ENCODE data around the gene BICRAL. TPM values are rescaled to one million over a fixed set of nuclear protein-coding genes. Genes with fewer than 3 reads are reported as not detected.

The BICRAL gene
- total and polyA plus RNA-seq, 9 of the 15 experiments (the other 6 are each of a cell fraction or from before 2014, with no cell fraction given): 1.2 to 11.9 (median 5.6) TPM

- TF ChIP-seq ZKSCAN1 (IDR thresholded peaks at IDR 0.05; ENCODE audit: low read depth, low read length) (no peak), EZH2 (IDR thresholded peaks at IDR 0.05; ENCODE audit: borderline replicate concordance, low read depth, low read length) (no peak), CBX2 (IDR thresholded peaks at IDR 0.05; ENCODE audit: insufficient read depth, low read length, poor library complexity, severe bottlenecking) (no peak), NR3C1 (CRISPR knock-in tag; IDR thresholded peaks at IDR 0.05) (no peak), SMC3 (conservative IDR thresholded peaks at IDR 0.05; ENCODE audit: insufficient read depth, low read depth, low read length) (no peak), MTA3 (IDR thresholded peaks at IDR 0.05; ENCODE audit: borderline replicate concordance) (no peak)
These were observed 47.8 kb downstream of the BICRAL start (continued) for GRCh38 chr6:42829561-42830092.

- POLR2A ChIA-PET: interaction anchor here (0.6 to 1.8 kb wide), 10 partner anchors 8 to 85 kb away, joined by 3 to 6 read pairs (median 4); partner anchors contain the start of gene TBCC
- WGBS (ENCODE audit: insufficient coverage, low coverage, missing lambda C conversion rate): 65% methylated on average over 3 of the region's 3 CpGs
These were observed 49.4 kb downstream of the BICRAL start for GRCh38 chr6:42831237-42831636.

More at GRCh38 chr6:42831237-42831636, 49.4 kb downstream of the BICRAL start:
- intact Hi-C loops (cut with micrococcal nuclease) (no loop called here), in situ Hi-C loops (cut with MboI) (no loop called here)
- H3K9me3 ChIP-seq (replicated peaks; ENCODE audit: control insufficient read depth, insufficient read depth, low read depth, low read length): no peaks in the 10 kb centered on the region
- no peaks in the 10 kb centered on the region for H3K9me1 ChIP-seq (ENCODE audit: control insufficient read depth, insufficient read depth, low read length)
- no TSS peak for BruUV-seq (replicated peaks)
- no peaks in the 10 kb centered on the region for H4K20me1 ChIP-seq (replicated peaks; ENCODE audit: control insufficient read depth, insufficient read depth, low read length)
- H3K27ac ChIP-seq (ENCODE audit: extremely low read depth, low read depth, low read length): no peak overlapping the region
- peaks cover 26% of the 10 kb centered on the region; the same call in 2 of the 3 replicates for H3K36me3 ChIP-seq (ENCODE audit: control insufficient read depth, insufficient read depth, low read length)
- no peaks in the 10 kb centered on the region for H3K79me2 ChIP-seq (ENCODE audit: control insufficient read depth, insufficient read depth, low read length)
- no peak for TF ChIP-seq RREB1 (CRISPR knock-in tag; IDR thresholded peaks at IDR 0.05)
- no peak overlapping the region for H3K4me2 ChIP-seq (ENCODE audit: insufficient read depth, low read length)
- ATAC-seq (no peak), FAIRE-seq (no peak), DNase-seq (ENCODE audit: extremely low read depth in 1 of 4, low spot score in 3 of 4) (no peak)
- CTCF ChIA-PET (ENCODE audit: low intra/inter-chr PET ratio): no interaction called here
- H3K4me1 ChIP-seq (replicated peaks in 1 of 2; ENCODE audit: control insufficient read depth in 2 of 2, insufficient read depth in 2 of 2, low read length in 2 of 2): no peaks in the 10 kb centered on the region
- no peaks in the 10 kb centered on the region for H3K27me3 ChIP-seq (ENCODE audit: control insufficient read depth in 2 of 2, insufficient read depth in 2 of 2, low read length in 2 of 2)
- no peak overlapping the region for H2AFZ ChIP-seq (ENCODE audit: low read depth, low read length)
- H3K9ac ChIP-seq (ENCODE audit: insufficient read depth in 1 of 2, low read depth in 2 of 2, low read length in 2 of 2): no peak overlapping the region
- no peak overlapping the region for H3K4me3 ChIP-seq

Measured in K562 (cell line).